H9 (cell line): ENCODE data around the gene REEP1. TPM values are rescaled to one million over a fixed set of nuclear protein-coding genes. Genes with fewer than 3 reads are reported as not detected.

Source experiments
- DNase-seq: peaks from one replicate; pipeline ENCODE4 v3.0.0-alpha.2; 2017
- H2AFZ ChIP-seq: one replicate; pipeline ENCODE4 v1.6.1; 2013; ENCODE audit warnings: mild to moderate bottlenecking, low read length, control low read depth, moderate library complexity
- H2AK5ac ChIP-seq: 2 replicates; pipeline ENCODE4 v1.6.1; 2013; ENCODE audit warnings: low read length, control low read depth, mixed read lengths; ENCODE audit not compliant: insufficient read length
- H2BK120ac ChIP-seq: one replicate; pipeline ENCODE4 v1.6.1; 2013; ENCODE audit warnings: low read depth, mild to moderate bottlenecking, low read length, control low read depth, inconsistent platforms; ENCODE audit not compliant: poor library complexity, severe bottlenecking
- H2BK12ac ChIP-seq: 2 replicates; pipeline ENCODE4 v1.6.1; 2013; ENCODE audit warnings: low read length, control low read depth, mixed read lengths, low read depth; ENCODE audit not compliant: insufficient read length
- H2BK15ac ChIP-seq: 2 replicates; pipeline ENCODE4 v1.6.1; 2013; ENCODE audit warnings: low read depth, low read length, control low read depth
- H2BK20ac ChIP-seq: one replicate; pipeline ENCODE4 v1.6.1; 2013; ENCODE audit warnings: low read depth, mild to moderate bottlenecking, low read length, control low read depth, inconsistent platforms; ENCODE audit not compliant: poor library complexity, severe bottlenecking
- H2BK5ac ChIP-seq: 2 replicates; pipeline ENCODE4 v1.6.1; 2013; ENCODE audit warnings: low read length, control low read depth, mixed read lengths; ENCODE audit not compliant: insufficient read length
- H3K14ac ChIP-seq: 2 replicates; pipeline ENCODE4 v1.6.1; 2013; ENCODE audit warnings: low read length, control low read depth; ENCODE audit not compliant: insufficient read depth
- H3K18ac ChIP-seq: 2 replicates; pipeline ENCODE4 v1.6.1; 2013; ENCODE audit warnings: low read depth, mild to moderate bottlenecking, mixed read lengths, low read length, control low read depth; ENCODE audit not compliant: insufficient read length
- H3K23ac ChIP-seq: 2 replicates; pipeline ENCODE4 v1.6.1; 2013; ENCODE audit warnings: low read length, control low read depth, mixed read lengths, low read depth; ENCODE audit not compliant: insufficient read length
- H3K23me2 ChIP-seq: 2 replicates; pipeline ENCODE4 v1.6.1; 2013; ENCODE audit warnings: low read depth, mild to moderate bottlenecking, mixed read lengths, low read length, control low read depth; ENCODE audit not compliant: insufficient read length, poor library complexity, severe bottlenecking
- H3K27ac ChIP-seq: 2 replicates; pipeline ENCODE4 v1.5.1; 2013; ENCODE audit warnings: low read length, control low read depth, mixed read lengths, low read depth; ENCODE audit not compliant: insufficient read length
- H3K27me3 ChIP-seq: 2 replicates; pipeline ENCODE4 v1.6.1; 2013; ENCODE audit warnings: low read length, control low read depth, inconsistent platforms; ENCODE audit not compliant: insufficient read depth
- H3K4ac ChIP-seq: 2 replicates; pipeline ENCODE4 v1.6.1; 2013; ENCODE audit warnings: low read depth, mild to moderate bottlenecking, control low read depth, inconsistent platforms, low read length, moderate library complexity
- H3K4me1 ChIP-seq: 2 replicates; pipeline ENCODE4 v1.6.1; 2013; ENCODE audit warnings: low read length, control low read depth, inconsistent platforms; ENCODE audit not compliant: insufficient read depth
- H3K4me2 ChIP-seq: 2 replicates; pipeline ENCODE4 v1.6.1; 2013; ENCODE audit warnings: low read length, control low read depth, mixed read lengths; ENCODE audit not compliant: insufficient read length, insufficient read depth
- H3K56ac ChIP-seq: 2 replicates; pipeline ENCODE4 v1.6.1; 2013; ENCODE audit warnings: low read depth, mild to moderate bottlenecking, mixed read lengths, low read length, control low read depth; ENCODE audit not compliant: insufficient read length
- H3K79me1 ChIP-seq: 2 replicates; pipeline ENCODE4 v1.6.1; 2013; ENCODE audit warnings: low read depth, mild to moderate bottlenecking, moderate library complexity, low read length, control low read depth, inconsistent platforms; ENCODE audit not compliant: insufficient read depth, poor library complexity, severe bottlenecking
- H3K79me2 ChIP-seq: 2 replicates; pipeline ENCODE4 v1.6.1; 2013; ENCODE audit warnings: low read length, control low read depth, inconsistent platforms; ENCODE audit not compliant: insufficient read depth
- H3K9ac ChIP-seq: 2 replicates; pipeline ENCODE4 v1.6.1; 2013; ENCODE audit warnings: low read length, control low read depth, mixed read lengths; ENCODE audit not compliant: insufficient read length; ENCODE audit errors: extremely low read depth
- H3K9me3 ChIP-seq: one replicate; pipeline ENCODE4 v1.6.1; 2013; ENCODE audit warnings: low read depth, low read length, inconsistent platforms; ENCODE audit not compliant: control insufficient read depth
- H3T11ph ChIP-seq: one replicate; pipeline ENCODE4 v1.6.1; 2013; ENCODE audit warnings: mild to moderate bottlenecking, low read length, control low read depth, inconsistent platforms
- H4K20me1 ChIP-seq: one replicate; pipeline ENCODE4 v1.6.1; 2013; ENCODE audit not compliant: control insufficient read depth, insufficient read length, insufficient read depth
- H4K5ac ChIP-seq: 2 replicates; pipeline ENCODE4 v1.6.1; 2013; ENCODE audit warnings: low read depth, mild to moderate bottlenecking, mixed read lengths, low read length, control low read depth; ENCODE audit not compliant: insufficient read length
- H4K8ac ChIP-seq: replicated peaks from 2 replicates; pipeline ENCODE4 v1.6.1; 2013; ENCODE audit warnings: low read length, control low read depth, mixed read lengths, low read depth; ENCODE audit not compliant: insufficient read length
- H4K91ac ChIP-seq: 2 replicates; pipeline ENCODE4 v1.6.1; 2013; ENCODE audit warnings: low read depth, mild to moderate bottlenecking, moderate library complexity, mixed read lengths, low read length, control low read depth; ENCODE audit not compliant: insufficient read length
- H3K27ac Mint-ChIP-seq, 3 experiments: 2 replicates in 2 of 3; 3 replicates in 1 of 3; pipeline ENCODE4 v1.8.0; 2020 to 2021; ENCODE audit warnings: mixed read lengths in 3 of 3, mild to moderate bottlenecking in 1 of 3, moderate library complexity in 1 of 3
- H3K27me3 Mint-ChIP-seq: 2 replicates; pipeline ENCODE4 v1.8.0; 2021; ENCODE audit warnings: low read depth, mild to moderate bottlenecking, moderate library complexity, mixed read lengths
- H3K36me3 Mint-ChIP-seq, 3 experiments: 2 replicates in 2 of 3; 3 replicates in 1 of 3; pipeline ENCODE4 v1.8.0; 2020 to 2021; ENCODE audit warnings: low read depth in 3 of 3, mixed read lengths in 3 of 3; ENCODE audit not compliant: insufficient read depth in 1 of 3
- H3K4me1 Mint-ChIP-seq, 2 experiments: 2 replicates each; pipeline ENCODE4 v1.8.0; 2020; ENCODE audit warnings: mixed read lengths in 2 of 2
- H3K4me3 Mint-ChIP-seq, 2 experiments: 2 replicates in 1 of 2; 3 replicates in 1 of 2; pipeline ENCODE4 v1.8.0; 2020 to 2021; ENCODE audit warnings: mild to moderate bottlenecking in 2 of 2, mixed read lengths in 2 of 2, moderate library complexity in 1 of 2
- H3K9me3 Mint-ChIP-seq, 2 experiments: 2 replicates in 1 of 2; 3 replicates in 1 of 2; pipeline ENCODE4 v1.8.0; 2020; ENCODE audit warnings: mild to moderate bottlenecking in 2 of 2, mixed read lengths in 2 of 2, moderate library complexity in 1 of 2
- WGBS: extraction: QIAGEN DNeasy Blood & Tissue Kit; methylation state at CpG from one replicate; pipeline ENCODE4 v1.1.7; 2013; ENCODE audit warnings: missing lambda C conversion rate, low lambda C conversion rate, mixed read lengths; ENCODE audit not compliant: insufficient read length; ENCODE audit errors: extremely low coverage; 5-methylcytosine and 5-hydroxymethylcytosine counted together
- total RNA-seq: library from RNA; stranded (reverse); gene quantifications from 2 replicates; pipeline ENCODE4 v1.2.1, GENCODE V29; 2021
- TF ChIP-seq, protein P1 (sequence below): fragments of 200-600 bp; sonication (generic); conservative IDR thresholded peaks from 3 replicates; pipeline ENCODE4 v1.8.0; 2021; ENCODE audit warnings: antibody characterized with exemption, mild to moderate bottlenecking

REEP1 gene
- total RNA-seq, 1 experiment from 2014 or later = 1.3 TPM

DNA sequence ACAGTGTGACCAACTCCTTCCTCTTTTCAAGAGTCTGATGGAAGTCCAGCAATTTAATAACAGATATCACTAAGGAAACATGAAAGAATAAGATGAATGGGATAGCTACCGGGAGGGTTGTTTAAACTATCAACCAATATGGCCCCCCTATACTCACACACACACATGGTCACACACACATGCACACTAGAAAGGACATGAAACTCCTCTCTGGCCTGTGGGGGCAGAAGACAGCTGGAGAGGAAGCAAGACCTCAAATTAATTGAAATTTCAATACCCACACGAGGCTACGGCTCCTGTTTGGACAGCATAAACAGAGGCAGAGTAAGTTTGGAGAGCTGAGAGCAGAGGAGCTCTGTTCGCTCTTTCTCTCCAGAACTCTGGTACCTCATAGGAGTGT is 34.7 kb upstream of the REEP1 start:
- peaks cover 3% of the 10 kb centered on the region; the same call in 1 of the 2 replicates for H3K4me1 ChIP-seq
- H3K9me3 Mint-ChIP-seq = peaks cover 13% of the 10 kb centered on the region in 2 experiments
- no peak overlapping the region for H3T11ph ChIP-seq
- H2BK15ac ChIP-seq = no peak overlapping the region
- no peak overlapping the region for H3K14ac ChIP-seq
- TF ChIP-seq, protein P1, sequence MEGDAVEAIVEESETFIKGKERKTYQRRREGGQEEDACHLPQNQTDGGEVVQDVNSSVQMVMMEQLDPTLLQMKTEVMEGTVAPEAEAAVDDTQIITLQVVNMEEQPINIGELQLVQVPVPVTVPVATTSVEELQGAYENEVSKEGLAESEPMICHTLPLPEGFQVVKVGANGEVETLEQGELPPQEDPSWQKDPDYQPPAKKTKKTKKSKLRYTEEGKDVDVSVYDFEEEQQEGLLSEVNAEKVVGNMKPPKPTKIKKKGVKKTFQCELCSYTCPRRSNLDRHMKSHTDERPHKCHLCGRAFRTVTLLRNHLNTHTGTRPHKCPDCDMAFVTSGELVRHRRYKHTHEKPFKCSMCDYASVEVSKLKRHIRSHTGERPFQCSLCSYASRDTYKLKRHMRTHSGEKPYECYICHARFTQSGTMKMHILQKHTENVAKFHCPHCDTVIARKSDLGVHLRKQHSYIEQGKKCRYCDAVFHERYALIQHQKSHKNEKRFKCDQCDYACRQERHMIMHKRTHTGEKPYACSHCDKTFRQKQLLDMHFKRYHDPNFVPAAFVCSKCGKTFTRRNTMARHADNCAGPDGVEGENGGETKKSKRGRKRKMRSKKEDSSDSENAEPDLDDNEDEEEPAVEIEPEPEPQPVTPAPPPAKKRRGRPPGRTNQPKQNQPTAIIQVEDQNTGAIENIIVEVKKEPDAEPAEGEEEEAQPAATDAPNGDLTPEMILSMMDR = no peak
- H2AK5ac ChIP-seq = no peak overlapping the region
- no peak overlapping the region for H3K27ac Mint-ChIP-seq
- H3K27ac ChIP-seq = no peak overlapping the region
- H3K9ac ChIP-seq = no peak overlapping the region
- no peak overlapping the region for H3K18ac ChIP-seq
- H3K23me2 ChIP-seq = no peaks in the 10 kb centered on the region
- no peak overlapping the region for H4K5ac ChIP-seq
- H3K79me2 ChIP-seq = no peaks in the 10 kb centered on the region
- no peaks in the 10 kb centered on the region for H3K79me1 ChIP-seq
- no peak overlapping the region for H4K8ac ChIP-seq
- no peak overlapping the region for H3K4ac ChIP-seq
- DNase-seq = no peak
- H2BK5ac ChIP-seq = no peak overlapping the region
- no peak overlapping the region for H2AFZ ChIP-seq
- H3K4me1 Mint-ChIP-seq = peaks cover 9% of the 10 kb centered on the region in 2 experiments
- H3K4me3 Mint-ChIP-seq = no peak overlapping the region
- WGBS = no CpG with 5 or more reads among the region's 4 CpGs
- H2BK20ac ChIP-seq = no peak overlapping the region
- H3K36me3 Mint-ChIP-seq = peaks cover 0 to 7% (median 4%) of the 10 kb centered on the region in 3 experiments; a peak in 4 of 7 replicates
- no peak overlapping the region for H3K56ac ChIP-seq
- no peak overlapping the region for H2BK12ac ChIP-seq
- peaks cover 5% of the 10 kb centered on the region for H3K27me3 Mint-ChIP-seq
- no peaks in the 10 kb centered on the region for H3K27me3 ChIP-seq
- no peaks in the 10 kb centered on the region for H4K20me1 ChIP-seq
- H3K4me2 ChIP-seq = no peak overlapping the region
- H3K9me3 ChIP-seq = peaks cover 7% of the 10 kb centered on the region
- H4K91ac ChIP-seq = no peak overlapping the region
- H3K23ac ChIP-seq = no peak overlapping the region
- no peak overlapping the region for H2BK120ac ChIP-seq
